ENCODE data around the gene GNG12.

DNA sequence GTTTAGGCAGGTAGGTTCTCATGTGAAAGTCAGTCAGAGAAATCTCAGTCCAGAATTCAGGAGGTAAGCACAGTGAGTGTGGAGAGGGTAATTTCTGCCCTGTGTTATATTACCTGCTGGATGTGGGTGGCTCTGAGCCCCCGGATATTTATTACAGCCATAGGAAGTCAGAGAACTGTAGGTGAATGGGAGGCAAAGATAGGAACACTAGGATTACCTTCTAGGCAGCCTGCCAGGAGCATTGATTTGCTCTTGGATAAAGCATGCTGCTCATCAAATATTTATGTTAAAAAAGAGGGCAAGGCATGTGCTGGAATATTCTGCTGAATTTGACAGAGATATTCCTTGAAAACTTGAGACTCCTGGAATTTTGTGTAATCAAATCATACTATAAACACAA is 8.5 kb downstream of the GNG12 start:
- TF ChIP-seq EZH2 (IDR thresholded peaks at IDR 0.05; ENCODE audit: insufficient read depth, poor library complexity, severe bottlenecking), result no peak
- TF ChIP-seq EZH2phosphoT487 (IDR thresholded peaks at IDR 0.05; ENCODE audit: insufficient read depth, low read depth), result no peak
